ENCODE data around the gene GNG13.

The GNG13 gene

DNA sequence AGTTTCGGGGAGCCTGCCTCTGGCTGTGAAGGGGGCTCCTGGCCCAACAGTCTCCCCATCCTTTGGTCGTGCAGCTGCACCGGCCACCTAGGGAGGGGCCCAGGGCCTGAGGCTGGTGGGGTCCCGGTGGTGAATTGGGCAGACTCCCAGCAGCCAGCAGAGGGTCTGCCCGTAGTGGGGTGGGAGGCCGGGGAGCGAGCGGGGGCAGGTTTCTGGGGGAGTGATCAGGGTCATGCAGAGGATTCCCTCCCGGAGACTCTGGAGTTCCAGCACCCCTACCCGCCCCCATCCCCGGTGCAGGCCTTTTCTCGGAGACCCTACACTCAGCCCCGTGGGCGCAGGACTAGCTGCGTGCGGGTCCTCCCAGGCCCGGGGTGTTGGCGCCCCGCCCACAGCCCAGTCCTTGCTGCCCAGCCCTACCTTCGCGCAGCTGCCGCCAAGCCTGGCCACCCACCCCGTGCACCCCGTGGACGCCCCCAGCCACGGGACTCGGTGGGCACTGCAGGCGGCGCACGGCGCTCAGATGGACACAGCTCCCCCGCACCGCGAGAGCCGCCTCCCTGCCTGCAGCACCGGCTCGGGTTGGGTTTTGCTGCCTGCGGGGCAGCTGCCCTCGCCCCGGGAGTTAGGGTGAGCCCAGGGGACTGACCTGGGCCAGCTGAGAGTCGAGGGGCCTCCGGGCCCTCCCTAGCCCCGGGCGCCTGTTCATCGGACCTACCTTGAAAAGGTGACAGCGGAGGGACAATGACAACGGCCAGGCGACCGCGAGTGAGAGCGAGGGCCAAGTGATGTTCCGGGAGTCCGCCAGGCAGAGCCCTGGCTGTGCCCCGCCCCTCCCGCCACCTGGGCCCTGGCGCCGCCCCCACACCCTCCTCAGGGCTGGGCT is at the start of gene GNG13 (continued):
- TF ChIP-seq ZNF600 (tag by site-specific recombination; IDR thresholded peaks at IDR 0.05), result peak; percentile 59
- peak; percentile 99 for TF ChIP-seq ZIC2 (tag by site-specific recombination; IDR thresholded peaks at IDR 0.05)
- TF ChIP-seq ZNF341 (tag by site-specific recombination; IDR thresholded peaks at IDR 0.05; ENCODE audit: low read depth), result peak; percentile 57
- TF ChIP-seq KLF9 (tag by site-specific recombination; IDR thresholded peaks at IDR 0.05; ENCODE audit: low read depth), result peak; percentile 25; the same call in 1 of the 2 replicates
- no peak for TF ChIP-seq ZNF239 (tag by site-specific recombination; IDR thresholded peaks at IDR 0.05)
- no peak for TF ChIP-seq ATF2 (tag by site-specific recombination; IDR thresholded peaks at IDR 0.05; ENCODE audit: low read depth)
- peak; percentile 85 for TF ChIP-seq ZNF335 (tag by site-specific recombination; conservative IDR thresholded peaks at IDR 0.05)
- 0 out of 2 replicates have a peak, but pooled peaks have one; percentile 29 for TF ChIP-seq KLF1 (tag by site-specific recombination; IDR thresholded peaks at IDR 0.05)
- no peak for TF ChIP-seq ZNF785 (tag by site-specific recombination; IDR thresholded peaks at IDR 0.05)
- peak; percentile 81 for TF ChIP-seq GLIS1 (tag by site-specific recombination; IDR thresholded peaks at IDR 0.05)

GRCh38 chr16:848510-849253 is 48.1 kb upstream of the GNG13 start:
- H3K9me3 ChIP-seq (ENCODE audit: control insufficient read depth, insufficient read depth, low read depth, low read length), result no peaks in the 10 kb centered on the region
- no peak overlapping the region for H3K27ac ChIP-seq (ENCODE audit: extremely low read depth, low read depth, low read length)
- TF ChIP-seq HIC1 (tag by site-specific recombination; IDR thresholded peaks at IDR 0.05) (no peak), ZNF157 (tag by site-specific recombination; IDR thresholded peaks at IDR 0.05) (no peak), ZNF404 (tag by site-specific recombination; IDR thresholded peaks at IDR 0.05) (no peak), ZNF114 (tag by site-specific recombination; IDR thresholded peaks at IDR 0.05) (no peak), ZBTB10 (tag by site-specific recombination; IDR thresholded peaks at IDR 0.05) (no peak), ZNF626 (tag by site-specific recombination; IDR thresholded peaks at IDR 0.05) (no peak), ZNF501 (tag by site-specific recombination; IDR thresholded peaks at IDR 0.05) (no peak), ZEB2 (tag by site-specific recombination; IDR thresholded peaks at IDR 0.05) (no peak), ELK4 (IDR thresholded peaks at IDR 0.05; ENCODE audit: borderline replicate concordance, low read depth, low read length) (no peak), ZNF658 (tag by site-specific recombination; IDR thresholded peaks at IDR 0.05) (no peak), ZSCAN16 (tag by site-specific recombination; IDR thresholded peaks at IDR 0.05) (no peak), HOXD13 (CRISPR knock-in tag; IDR thresholded peaks at IDR 0.05; ENCODE audit: borderline replicate concordance) (no peak), ZNF707 (tag by site-specific recombination; IDR thresholded peaks at IDR 0.05) (no peak), ZBTB48 (tag by site-specific recombination; IDR thresholded peaks at IDR 0.05) (no peak), ZNF645 (tag by site-specific recombination; IDR thresholded peaks at IDR 0.05) (no peak)
- no peak overlapping the region for H3K4me3 ChIP-seq (ENCODE audit: low read depth, low read length)
- CTCF ChIA-PET, result no interaction called here
- no peaks in the 10 kb centered on the region for H3K36me3 ChIP-seq (ENCODE audit: control insufficient read depth in 2 of 2, insufficient read depth in 1 of 2, low read length in 2 of 2)
- H3K4me1 ChIP-seq (ENCODE audit: control insufficient read depth, insufficient read depth, low read length), result no peaks in the 10 kb centered on the region
- POLR2A ChIA-PET, result no interaction called here

All from HEK293 (cell line).